ENCODE results near the gene FAF2.

GRCh38 chr5:176553260-176554085, 105.3 kb downstream of the FAF2 start:
- TF ChIP-seq CTCF (IDR thresholded peaks at IDR 0.05) (no peak), POLR2A (IDR thresholded peaks at IDR 0.05) (no peak)

All from adrenal gland (tissue), 5 donors.